OCI-M2 (cell line): ENCODE results near the gene TEDDM1.
"Not testable (repeated sequence)": the region's sequence is repeated elsewhere in the genome, so short reads cannot be mapped to it uniquely, and the experiment has no call there.

ENCODE experiments used
- DNase-seq: peaks from one replicate; lab custom pipeline; 2025; ENCODE audit not compliant: unreplicated experiment; lab: John Stamatoyannopoulos, UW

TEDDM1 gene

GRCh38 chr1:182400567-182400966, at the start of gene TEDDM1:
Gene TEDDM1, minus strand, starts transcription at chr1:182400667. Its CDS starts 182 bp downstream, at chr1:182400485.
- DNase-seq: no peak

GRCh38 chr1:182450087-182450486, 49.6 kb upstream of the TEDDM1 start, which contains the start of gene RGSL1:
Gene RGSL1, plus strand, starts transcription at chr1:182450146. Its CDS starts 20 bp downstream, at chr1:182450166.
- no peak for DNase-seq

GRCh38 chr1:182447660-182448059, 47.2 kb upstream of the TEDDM1 start:
- no peak for DNase-seq

- DNase-seq: not testable (repeated sequence)
Observed at GRCh38 chr1:182447124-182447523, 46.7 kb upstream of the TEDDM1 start.

- DNase-seq: peak; percentile 23
Observed at GRCh38 chr1:182446033-182446669, 45.7 kb upstream of the TEDDM1 start.

GRCh38 chr1:182444497-182444896, 44.0 kb upstream of the TEDDM1 start:
- no peak for DNase-seq

- no peak for DNase-seq
Observed at GRCh38 chr1:182442333-182442732, 41.9 kb upstream of the TEDDM1 start.

GRCh38 chr1:182441719-182442118, 41.3 kb upstream of the TEDDM1 start:
- DNase-seq: no peak

- no peak for DNase-seq
Observed at GRCh38 chr1:182438326-182438725, 37.9 kb upstream of the TEDDM1 start.

GRCh38 chr1:182433580-182433979, 33.1 kb upstream of the TEDDM1 start:
- DNase-seq: no peak

- DNase-seq: no peak
Observed at GRCh38 chr1:182431278-182431677, 30.8 kb upstream of the TEDDM1 start.

- DNase-seq: no peak
Observed at GRCh38 chr1:182430263-182431068, 30.0 kb upstream of the TEDDM1 start.

- no peak for DNase-seq
Observed at GRCh38 chr1:182428043-182428442, 27.6 kb upstream of the TEDDM1 start.

GRCh38 chr1:182426442-182427430, 26.3 kb upstream of the TEDDM1 start:
- no peak for DNase-seq

GRCh38 chr1:182415789-182416188, 15.3 kb upstream of the TEDDM1 start:
- DNase-seq: no peak

GRCh38 chr1:182413969-182414368, 13.5 kb upstream of the TEDDM1 start:
- DNase-seq: no peak

- DNase-seq: no peak
Observed at GRCh38 chr1:182413486-182413885, 13.0 kb upstream of the TEDDM1 start.

- DNase-seq: no peak
Observed at GRCh38 chr1:182410620-182411273, 10.3 kb upstream of the TEDDM1 start.

GRCh38 chr1:182410138-182410537, 9.7 kb upstream of the TEDDM1 start:
- DNase-seq: no peak

- no peak for DNase-seq
Observed at GRCh38 chr1:182408435-182409075, 8.1 kb upstream of the TEDDM1 start.
